ENCODE data around the gene B4GAT1. TPM values are rescaled to one million over a fixed set of nuclear protein-coding genes. Genes with fewer than 3 reads are reported as not detected.
A peak's percentile ranks its signal among the peaks of the same experiment; 100 is the strongest.
"Not testable (repeated sequence)": the region's sequence is repeated elsewhere in the genome, so short reads cannot be mapped to it uniquely, and the experiment has no call there.

B4GAT1 gene
- total RNA-seq, 1 donor from 2014 or later, result 64.2 TPM

DNA sequence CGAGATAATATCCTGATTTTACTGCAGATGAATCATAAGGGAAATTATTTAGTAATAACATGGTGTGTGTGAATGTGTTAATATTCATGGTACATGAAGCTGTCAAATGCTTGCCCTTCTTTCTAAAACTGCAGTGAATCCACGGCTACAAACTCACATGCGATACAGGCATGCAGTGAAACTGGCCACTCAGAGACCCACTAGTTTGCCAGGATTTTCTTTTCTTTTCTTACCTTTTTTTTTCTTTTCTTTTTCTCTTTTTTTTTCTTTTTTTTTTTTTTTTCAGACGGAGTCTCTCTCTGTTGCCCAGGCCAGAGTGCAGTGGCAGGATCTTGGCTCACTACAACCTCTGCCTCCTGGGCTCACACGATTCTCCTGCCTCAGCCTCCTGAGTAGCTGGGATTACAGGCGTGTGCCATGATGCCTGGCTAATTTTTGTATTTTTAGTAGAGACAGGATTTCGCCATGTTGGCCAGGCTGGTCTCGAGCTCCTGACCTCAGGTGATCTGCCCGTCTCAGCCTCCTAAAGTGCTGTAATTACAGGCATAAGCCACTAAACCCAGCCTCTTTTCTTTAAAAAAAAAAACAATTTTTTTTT lies 26.4 kb upstream of the B4GAT1 start:
- intact Hi-C loops (cut with DNase I); DNase-seq (ENCODE audit: low spot score in 2 of 2); H3K27ac ChIP-seq; H3K27me3 ChIP-seq; H3K9me3 ChIP-seq; H3K36me3 ChIP-seq; H3K4me3 ChIP-seq: not testable (repeated sequence)
- H3K4me1 ChIP-seq, result peaks cover 3 to 12% of the 10 kb centered on the region in 2 donors

DNA sequence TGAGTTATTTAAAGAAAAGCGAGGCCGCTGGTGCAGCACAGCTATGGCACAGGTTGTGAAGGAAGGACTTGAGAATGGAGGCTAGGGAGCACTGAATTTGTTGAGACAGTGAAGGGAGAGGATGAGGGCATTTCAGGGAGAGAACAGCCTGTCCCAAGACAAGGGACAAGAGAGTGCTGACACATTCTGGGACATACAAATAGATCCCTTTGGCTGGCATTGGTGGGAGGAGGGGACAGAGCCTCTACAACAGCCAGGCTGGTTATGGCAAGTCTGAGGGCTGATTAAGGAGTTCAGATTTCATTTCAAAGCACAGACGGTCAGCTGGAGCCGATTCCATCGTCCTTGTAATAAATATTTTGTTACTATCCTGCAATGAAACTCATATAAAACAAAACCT lies 25.8 kb upstream of the B4GAT1 start:
- no peak overlapping the region for H3K4me3 ChIP-seq
- intact Hi-C loops (cut with DNase I), result no loop called here
- no peaks in the 10 kb centered on the region for H3K36me3 ChIP-seq
- TF ChIP-seq, protein P1, sequence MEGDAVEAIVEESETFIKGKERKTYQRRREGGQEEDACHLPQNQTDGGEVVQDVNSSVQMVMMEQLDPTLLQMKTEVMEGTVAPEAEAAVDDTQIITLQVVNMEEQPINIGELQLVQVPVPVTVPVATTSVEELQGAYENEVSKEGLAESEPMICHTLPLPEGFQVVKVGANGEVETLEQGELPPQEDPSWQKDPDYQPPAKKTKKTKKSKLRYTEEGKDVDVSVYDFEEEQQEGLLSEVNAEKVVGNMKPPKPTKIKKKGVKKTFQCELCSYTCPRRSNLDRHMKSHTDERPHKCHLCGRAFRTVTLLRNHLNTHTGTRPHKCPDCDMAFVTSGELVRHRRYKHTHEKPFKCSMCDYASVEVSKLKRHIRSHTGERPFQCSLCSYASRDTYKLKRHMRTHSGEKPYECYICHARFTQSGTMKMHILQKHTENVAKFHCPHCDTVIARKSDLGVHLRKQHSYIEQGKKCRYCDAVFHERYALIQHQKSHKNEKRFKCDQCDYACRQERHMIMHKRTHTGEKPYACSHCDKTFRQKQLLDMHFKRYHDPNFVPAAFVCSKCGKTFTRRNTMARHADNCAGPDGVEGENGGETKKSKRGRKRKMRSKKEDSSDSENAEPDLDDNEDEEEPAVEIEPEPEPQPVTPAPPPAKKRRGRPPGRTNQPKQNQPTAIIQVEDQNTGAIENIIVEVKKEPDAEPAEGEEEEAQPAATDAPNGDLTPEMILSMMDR (IDR thresholded peaks at IDR 0.05), result no peak
- no peaks in the 10 kb centered on the region for H3K27me3 ChIP-seq
- no peak for DNase-seq (ENCODE audit: low spot score in 2 of 2)
- peaks cover 3 to 12% of the 10 kb centered on the region in 2 donors for H3K4me1 ChIP-seq
- H3K27ac ChIP-seq, result no peak overlapping the region
- H3K9me3 ChIP-seq, result no peaks in the 10 kb centered on the region

DNA sequence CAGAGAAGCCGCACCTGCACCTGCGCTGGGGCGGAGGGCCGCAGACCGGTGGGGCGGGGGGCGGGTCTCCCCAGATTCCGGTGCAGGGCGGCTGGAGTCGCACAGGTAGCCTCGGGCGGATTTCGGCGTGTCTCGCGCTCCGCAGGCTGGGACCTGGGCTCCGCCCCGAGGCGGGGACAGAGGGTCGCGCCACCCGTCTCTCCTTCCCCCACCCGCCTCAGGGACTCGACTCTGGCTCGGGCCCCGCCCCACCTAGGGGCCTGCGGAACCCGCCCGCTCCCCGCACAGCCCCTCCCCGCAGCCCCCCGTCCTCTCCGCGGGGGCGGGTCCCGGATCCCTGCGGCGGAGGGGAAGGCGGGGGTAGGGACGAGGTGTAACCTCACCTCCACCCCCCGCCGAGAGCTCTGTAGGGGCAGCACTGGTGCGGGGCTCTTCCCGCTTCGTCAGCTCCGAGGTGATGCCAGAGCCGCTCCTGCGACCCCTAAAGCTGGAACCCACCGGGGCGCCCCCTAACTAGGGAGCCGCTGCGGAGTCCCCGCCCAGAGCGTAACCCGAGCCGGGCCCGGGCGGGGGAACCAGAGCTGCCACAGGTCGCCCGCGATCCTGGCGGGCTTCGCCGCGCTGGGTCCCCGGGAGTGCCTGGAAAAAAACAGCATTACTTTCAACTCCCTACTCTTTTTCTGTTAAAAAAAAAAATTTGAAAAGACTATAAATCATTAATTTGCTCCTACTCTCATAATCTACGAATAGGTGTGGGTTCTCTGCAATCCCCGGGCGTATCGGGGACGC lies 24.4 kb upstream of the B4GAT1 start, which contains the start of gene SLC29A2:
Gene SLC29A2 (minus strand): TSS at position 134 of the 789 bp plus-strand sequence. CDS start 169 bp downstream, outside the sequence.
- Histone ChIP-seq H3K36me3 (no peaks in the 10 kb centered on the region), H3K27ac (peak within 1 kb of the TSS; percentile 22 to 52), H3K9me3 (no peaks in the 10 kb centered on the region), H3K27me3 (no peaks in the 10 kb centered on the region), H3K4me3 (peak within 1 kb of the TSS; percentile 72 to 94), H3K4me1 (peaks cover 3 to 12% of the 10 kb centered on the region in 2 donors)
- intact Hi-C loops (cut with DNase I), result no loop called here
- DNase-seq (ENCODE audit: low spot score in 2 of 2), result no peak
- TF ChIP-seq, protein P1 (IDR thresholded peaks at IDR 0.05), result no peak

DNA sequence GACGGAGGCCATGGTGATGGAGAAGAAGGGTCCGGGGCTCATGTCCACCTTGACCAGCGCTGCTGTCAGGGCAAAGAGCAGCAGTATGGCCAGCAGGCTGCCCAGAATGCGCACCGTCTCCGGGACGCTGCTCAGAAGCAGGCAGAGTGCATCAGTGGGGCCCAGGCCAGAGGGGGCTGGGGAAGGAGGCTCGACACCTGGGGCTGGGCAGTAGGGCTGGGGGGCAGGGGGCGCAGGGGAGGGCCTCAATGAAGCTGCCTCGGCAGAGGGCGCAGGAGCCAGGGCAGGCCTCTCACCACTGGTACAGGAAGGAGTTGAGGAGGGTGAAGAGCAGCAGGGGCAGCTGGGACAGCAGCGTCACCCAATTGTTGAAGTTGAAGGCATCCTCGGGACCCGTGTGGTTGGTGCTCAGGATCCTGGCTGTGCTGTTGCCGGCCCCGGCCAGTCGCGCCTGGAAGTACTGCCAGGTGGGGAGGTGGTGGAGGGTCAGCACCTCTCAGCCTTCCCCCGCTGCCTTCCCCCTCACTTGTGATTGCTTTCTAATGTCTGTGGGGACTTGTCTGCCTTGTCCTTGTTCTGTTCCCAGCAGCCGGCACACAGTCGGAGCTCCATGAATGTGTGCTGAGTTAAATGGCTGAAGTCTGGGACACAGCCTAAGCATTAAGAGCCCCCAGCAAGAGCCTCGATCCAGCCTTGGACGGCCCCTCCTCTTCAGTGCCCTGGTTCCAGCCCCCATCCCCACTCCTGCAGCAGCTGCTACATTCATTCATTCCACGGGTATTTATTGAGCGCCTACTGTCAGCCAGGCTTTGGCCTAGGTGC lies 21.9 kb upstream of the B4GAT1 start:
- DNase-seq (ENCODE audit: low spot score in 2 of 2), result no peak
- peaks cover 3 to 12% of the 10 kb centered on the region in 2 donors for H3K4me1 ChIP-seq
- H3K36me3 ChIP-seq, result no peaks in the 10 kb centered on the region
- intact Hi-C loops (cut with DNase I), result no loop called here
- H3K27me3 ChIP-seq, result no peaks in the 10 kb centered on the region
- H3K4me3 ChIP-seq, result no peak overlapping the region
- H3K9me3 ChIP-seq, result no peaks in the 10 kb centered on the region
- no peak overlapping the region for H3K27ac ChIP-seq
- TF ChIP-seq, protein P1 (IDR thresholded peaks at IDR 0.05), result no peak

DNA sequence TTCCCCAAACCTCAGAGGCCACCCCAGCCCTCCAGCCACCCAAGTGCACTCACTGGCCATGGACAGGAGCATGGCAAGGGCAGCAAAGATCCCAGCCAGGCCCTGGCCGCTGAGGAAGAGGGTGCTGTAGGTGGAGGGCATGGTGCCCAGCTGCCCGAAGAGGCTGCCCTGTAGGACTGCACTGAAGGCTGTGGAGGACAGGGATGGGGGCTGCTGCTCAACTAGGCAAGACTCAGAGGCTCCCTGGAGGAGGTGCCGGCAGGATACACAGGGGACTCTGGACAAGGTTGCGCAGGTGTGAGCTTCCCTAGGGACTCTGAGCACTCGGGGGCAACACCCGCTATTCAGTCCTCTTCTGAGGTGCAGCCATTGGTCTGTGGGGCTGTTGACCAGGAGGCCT lies 21.1 kb upstream of the B4GAT1 start:
- H3K36me3 ChIP-seq, result no peaks in the 10 kb centered on the region
- TF ChIP-seq, protein P1 (IDR thresholded peaks at IDR 0.05), result no peak
- no peak overlapping the region for H3K4me3 ChIP-seq
- peaks cover 3 to 12% of the 10 kb centered on the region in 2 donors for H3K4me1 ChIP-seq
- no peak overlapping the region for H3K27ac ChIP-seq
- intact Hi-C loops (cut with DNase I), result no loop called here
- no peaks in the 10 kb centered on the region for H3K27me3 ChIP-seq
- DNase-seq (ENCODE audit: low spot score in 2 of 2), result no peak
- H3K9me3 ChIP-seq, result no peaks in the 10 kb centered on the region
